Measurements from ENCODE around the gene SMURF1. TPM values are rescaled to one million over a fixed set of nuclear protein-coding genes. Genes with fewer than 3 reads are reported as not detected.

Gene SMURF1
- total RNA-seq, 1 donor from 2014 or later, result 22.1 TPM

DNA sequence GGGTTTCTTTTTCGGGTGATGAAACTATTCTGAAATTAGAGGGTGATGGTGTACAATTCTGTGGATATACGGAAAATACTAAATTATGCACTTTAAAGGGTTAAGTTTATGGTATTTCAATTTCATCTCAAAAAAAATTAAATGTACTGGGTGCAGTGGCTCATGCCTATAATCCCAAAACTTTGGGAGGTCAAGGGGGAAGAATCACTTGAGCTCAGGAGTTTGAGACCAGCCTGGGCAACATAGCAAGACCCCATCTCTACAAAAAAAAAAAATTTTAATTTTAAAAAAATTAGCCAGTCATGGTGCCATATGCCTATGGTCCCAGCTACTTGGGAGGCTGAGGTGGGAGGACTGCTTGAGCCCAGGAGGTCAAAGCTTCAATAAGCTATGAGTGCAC, 57.0 kb downstream of the SMURF1 start:
- H3K27me3 Mint-ChIP-seq, result no peaks in the 10 kb centered on the region
- no peaks in the 10 kb centered on the region for H3K9me3 Mint-ChIP-seq
- H3K27ac Mint-ChIP-seq, result no peak overlapping the region
- H3K4me3 Mint-ChIP-seq, result no peak overlapping the region
- peaks cover 43% of the 10 kb centered on the region for H3K4me1 Mint-ChIP-seq (ENCODE audit: unreplicated experiment)
- peaks cover 27% of the 10 kb centered on the region for H3K36me3 Mint-ChIP-seq
- no peak for DNase-seq (ENCODE audit: extremely low spot score, unreplicated experiment)
- TF ChIP-seq CTCF (conservative IDR thresholded peaks at IDR 0.05), result no peak

- Mint-ChIP-seq H3K36me3 (peaks cover 27% of the 10 kb centered on the region), H3K4me3 (no peak overlapping the region), H3K4me1 (ENCODE audit: unreplicated experiment) (peaks cover 40% of the 10 kb centered on the region), H3K27me3 (no peaks in the 10 kb centered on the region), H3K27ac (no peak overlapping the region), H3K9me3 (no peaks in the 10 kb centered on the region)
- DNase-seq (ENCODE audit: extremely low spot score, unreplicated experiment), result no peak
- TF ChIP-seq CTCF (conservative IDR thresholded peaks at IDR 0.05), result no peak
Observed at GRCh38 chr7:99086532-99086931, 57.4 kb downstream of the SMURF1 start.

DNA sequence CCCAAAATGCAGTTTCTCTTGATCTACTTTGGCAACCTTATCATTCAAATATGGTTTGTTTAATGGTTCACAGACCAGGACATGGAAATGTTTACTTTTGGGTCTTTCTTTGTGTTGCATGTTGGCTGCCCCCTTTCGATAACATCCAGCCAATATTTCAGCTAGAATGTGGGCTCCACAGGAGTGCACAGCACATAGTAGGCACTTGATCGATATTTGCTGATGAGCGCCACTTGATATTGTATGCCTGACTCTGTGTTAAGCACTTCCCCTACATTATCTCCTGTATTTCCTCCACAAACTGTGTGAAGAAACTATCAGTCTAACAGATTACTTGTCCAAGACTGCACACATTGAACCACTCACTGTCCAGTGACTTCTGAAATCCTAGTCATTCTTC, 60.2 kb downstream of the SMURF1 start:
- no peak for TF ChIP-seq CTCF (conservative IDR thresholded peaks at IDR 0.05)
- no peak overlapping the region for H3K4me3 Mint-ChIP-seq
- no peaks in the 10 kb centered on the region for H3K9me3 Mint-ChIP-seq
- peaks cover 27% of the 10 kb centered on the region for H3K36me3 Mint-ChIP-seq
- H3K4me1 Mint-ChIP-seq (ENCODE audit: unreplicated experiment), result peaks cover 25% of the 10 kb centered on the region
- DNase-seq (ENCODE audit: extremely low spot score, unreplicated experiment), result no peak
- no peak overlapping the region for H3K27ac Mint-ChIP-seq
- no peaks in the 10 kb centered on the region for H3K27me3 Mint-ChIP-seq

GRCh38 chr7:99083068-99083651, 60.7 kb downstream of the SMURF1 start:
- Mint-ChIP-seq H3K4me1 (ENCODE audit: unreplicated experiment) (peaks cover 19% of the 10 kb centered on the region), H3K36me3 (peaks cover 23% of the 10 kb centered on the region), H3K4me3 (no peak overlapping the region), H3K9me3 (no peaks in the 10 kb centered on the region), H3K27me3 (no peaks in the 10 kb centered on the region), H3K27ac (no peak overlapping the region)
- no peak for TF ChIP-seq CTCF (conservative IDR thresholded peaks at IDR 0.05)
- no peak for DNase-seq (ENCODE audit: extremely low spot score, unreplicated experiment)

DNA sequence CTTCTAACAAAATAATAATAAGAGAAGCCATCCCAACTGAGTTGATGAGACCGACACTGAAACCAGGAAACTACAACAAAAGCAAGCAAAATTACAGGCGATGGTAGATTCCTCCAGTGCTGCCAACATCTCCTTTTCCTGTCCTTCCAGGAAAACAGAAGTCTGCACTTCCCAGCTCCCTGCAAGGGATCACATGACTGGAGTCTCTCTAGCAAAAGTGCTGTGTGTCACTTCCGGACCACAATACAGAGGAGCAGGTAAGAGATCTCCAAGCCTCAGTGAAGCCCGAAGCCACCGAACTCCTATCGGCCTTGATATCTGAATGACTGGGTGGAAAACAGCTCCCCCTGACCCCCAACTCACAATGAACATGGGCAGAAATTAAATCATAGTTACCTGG, 63.2 kb downstream of the SMURF1 start:
- H3K9me3 Mint-ChIP-seq, result no peaks in the 10 kb centered on the region
- TF ChIP-seq CTCF (conservative IDR thresholded peaks at IDR 0.05), result no peak
- H3K27me3 Mint-ChIP-seq, result no peaks in the 10 kb centered on the region
- H3K27ac Mint-ChIP-seq, result no peak overlapping the region
- no peak for DNase-seq (ENCODE audit: extremely low spot score, unreplicated experiment)
- H3K36me3 Mint-ChIP-seq, result peaks cover 14% of the 10 kb centered on the region
- H3K4me3 Mint-ChIP-seq, result no peak overlapping the region
- peaks cover 18% of the 10 kb centered on the region for H3K4me1 Mint-ChIP-seq (ENCODE audit: unreplicated experiment)

- Mint-ChIP-seq H3K4me3 (no peak overlapping the region), H3K9me3 (peaks cover 3% of the 10 kb centered on the region), H3K27ac (no peak overlapping the region), H3K27me3 (no peaks in the 10 kb centered on the region), H3K4me1 (ENCODE audit: unreplicated experiment) (peaks cover 18% of the 10 kb centered on the region), H3K36me3 (peaks cover 10% of the 10 kb centered on the region)
- TF ChIP-seq CTCF (conservative IDR thresholded peaks at IDR 0.05), result no peak
- no peak for DNase-seq (ENCODE audit: extremely low spot score, unreplicated experiment)
Observed at GRCh38 chr7:99079104-99079503, 64.8 kb downstream of the SMURF1 start.
